Measurements from ENCODE around the gene IRF3. TPM values are rescaled to one million over a fixed set of nuclear protein-coding genes. Genes with fewer than 3 reads are reported as not detected.

The IRF3 gene
- total RNA-seq, 1 donor from 2014 or later = 76.1 TPM

GRCh38 chr19:49616532-49616931 lies 49.1 kb downstream of the IRF3 start:
- Mint-ChIP-seq H3K4me1 (ENCODE audit: unreplicated experiment) (no peaks in the 10 kb centered on the region), H3K9me3 (ENCODE audit: unreplicated experiment) (no peaks in the 10 kb centered on the region), H3K27me3 (ENCODE audit: unreplicated experiment) (peaks cover 7% of the 10 kb centered on the region), H3K27ac (ENCODE audit: unreplicated experiment) (no peak overlapping the region), H3K36me3 (ENCODE audit: low read depth, unreplicated experiment) (peaks cover 49% of the 10 kb centered on the region), H3K4me3 (ENCODE audit: unreplicated experiment) (no peak overlapping the region)
- DNase-seq (ENCODE audit: low spot score) = no peak
- no peak for TF ChIP-seq CTCF (IDR thresholded peaks at IDR 0.05; ENCODE audit: unreplicated experiment)

GRCh38 chr19:49615861-49616260 lies 49.8 kb downstream of the IRF3 start:
- no peak for TF ChIP-seq CTCF (IDR thresholded peaks at IDR 0.05; ENCODE audit: unreplicated experiment)
- Mint-ChIP-seq H3K27ac (ENCODE audit: unreplicated experiment) (no peak overlapping the region), H3K4me1 (ENCODE audit: unreplicated experiment) (no peaks in the 10 kb centered on the region), H3K36me3 (ENCODE audit: low read depth, unreplicated experiment) (peaks cover 49% of the 10 kb centered on the region), H3K27me3 (ENCODE audit: unreplicated experiment) (peaks cover 7% of the 10 kb centered on the region), H3K9me3 (ENCODE audit: unreplicated experiment) (no peaks in the 10 kb centered on the region), H3K4me3 (ENCODE audit: unreplicated experiment) (no peak overlapping the region)
- DNase-seq (ENCODE audit: low spot score) = no peak

GRCh38 chr19:49614096-49614833 lies 51.4 kb downstream of the IRF3 start:
- Mint-ChIP-seq H3K36me3 (ENCODE audit: low read depth, unreplicated experiment) (peaks cover 45% of the 10 kb centered on the region), H3K9me3 (ENCODE audit: unreplicated experiment) (no peaks in the 10 kb centered on the region), H3K27ac (ENCODE audit: unreplicated experiment) (peak overlapping the region; percentile 86), H3K4me1 (ENCODE audit: unreplicated experiment) (no peaks in the 10 kb centered on the region), H3K4me3 (ENCODE audit: unreplicated experiment) (peak overlapping the region; percentile 19), H3K27me3 (ENCODE audit: unreplicated experiment) (peaks cover 7% of the 10 kb centered on the region)
- TF ChIP-seq CTCF (IDR thresholded peaks at IDR 0.05; ENCODE audit: unreplicated experiment) = no peak
- DNase-seq (ENCODE audit: low spot score) = no peak

DNA sequence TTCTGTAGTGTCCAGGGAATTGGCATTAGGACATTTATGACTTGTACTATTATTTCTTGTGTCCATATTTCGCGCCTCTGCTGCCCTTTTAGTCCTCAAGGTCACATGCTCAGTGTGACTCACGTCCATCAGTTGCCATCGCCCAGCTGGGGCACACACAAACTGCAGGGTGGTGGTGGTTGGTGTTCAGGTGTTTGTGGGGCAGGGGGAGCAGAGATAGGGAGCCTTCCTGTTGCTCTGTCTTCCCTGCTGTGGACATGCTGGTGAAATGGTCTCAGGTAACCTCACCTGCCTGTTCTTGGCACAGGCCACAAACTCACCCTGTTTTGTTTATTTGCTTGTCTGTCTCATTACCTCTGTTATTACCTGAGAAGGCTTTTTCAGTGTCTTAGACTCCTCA lies 52.3 kb downstream of the IRF3 start:
- no peak overlapping the region for H3K27ac Mint-ChIP-seq (ENCODE audit: unreplicated experiment)
- H3K9me3 Mint-ChIP-seq (ENCODE audit: unreplicated experiment) = no peaks in the 10 kb centered on the region
- DNase-seq (ENCODE audit: low spot score) = no peak
- no peak overlapping the region for H3K4me3 Mint-ChIP-seq (ENCODE audit: unreplicated experiment)
- H3K36me3 Mint-ChIP-seq (ENCODE audit: low read depth, unreplicated experiment) = peaks cover 40% of the 10 kb centered on the region
- no peak for TF ChIP-seq CTCF (IDR thresholded peaks at IDR 0.05; ENCODE audit: unreplicated experiment)
- peaks cover 6% of the 10 kb centered on the region for H3K27me3 Mint-ChIP-seq (ENCODE audit: unreplicated experiment)
- no peaks in the 10 kb centered on the region for H3K4me1 Mint-ChIP-seq (ENCODE audit: unreplicated experiment)

Small RNA genes within 50 kb of the gene (microRNA-seq; reads per million reads assigned to microRNA genes)
- gene MIR5088 (ENCODE audit: unreplicated experiment) = 1.3 reads per million, percentile 18 among the genes with 10 or more reads in this experiment

Other genes with a start within 250 kb of the IRF3 start
- gene PTH2, start 242.4 kb downstream of the IRF3 start, total RNA-seq (ENCODE audit: unreplicated experiment) = not detected
- gene GFY, start 240.5 kb downstream of the IRF3 start, total RNA-seq (ENCODE audit: unreplicated experiment) = not detected
- gene SLC17A7, start 224.3 kb downstream of the IRF3 start, total RNA-seq (ENCODE audit: unreplicated experiment) = 0.92 TPM
- gene PIH1D1, start 214.0 kb downstream of the IRF3 start, total RNA-seq (ENCODE audit: unreplicated experiment) = 78.8 TPM
- gene ALDH16A1, start 212.6 kb downstream of the IRF3 start, total RNA-seq (ENCODE audit: unreplicated experiment) = 49.6 TPM
- gene FLT3LG, start 191.6 kb downstream of the IRF3 start, total RNA-seq (ENCODE audit: unreplicated experiment) = 1.4 TPM
- 2,762 TPM for gene RPL13A, start 178.2 kb downstream of the IRF3 start, total RNA-seq (ENCODE audit: unreplicated experiment)
- 2,099 TPM for gene RPS11, start 169.4 kb downstream of the IRF3 start, total RNA-seq (ENCODE audit: unreplicated experiment)
- gene FCGRT, start 153.2 kb downstream of the IRF3 start, total RNA-seq (ENCODE audit: unreplicated experiment) = 127 TPM
- gene RCN3, start 137.9 kb downstream of the IRF3 start, total RNA-seq (ENCODE audit: unreplicated experiment) = 19.4 TPM
- 76.3 TPM for gene NOSIP, start 85.3 kb downstream of the IRF3 start, total RNA-seq (ENCODE audit: unreplicated experiment)
- 2.4 TPM for gene PRRG2, start 84.5 kb downstream of the IRF3 start, total RNA-seq (ENCODE audit: unreplicated experiment)
- 38.8 TPM for gene PRR12, start 74.7 kb downstream of the IRF3 start, total RNA-seq (ENCODE audit: unreplicated experiment)
- gene RRAS, start 25.7 kb downstream of the IRF3 start, total RNA-seq (ENCODE audit: unreplicated experiment) = 23.9 TPM
- 90.3 TPM for gene SCAF1, start 23.6 kb downstream of the IRF3 start, total RNA-seq (ENCODE audit: unreplicated experiment)
- 50.1 TPM for gene BCL2L12, start 76 bp upstream of the IRF3 start, total RNA-seq (ENCODE audit: unreplicated experiment)
- 175 TPM for gene PRMT1, start 11.4 kb upstream of the IRF3 start, total RNA-seq (ENCODE audit: unreplicated experiment)
- 5.3 TPM for gene ADM5, start 23.7 kb upstream of the IRF3 start, total RNA-seq (ENCODE audit: unreplicated experiment)
- 94.1 TPM for gene CPT1C, start 25.3 kb upstream of the IRF3 start, total RNA-seq (ENCODE audit: unreplicated experiment)
- not detected for gene TSKS, start 97.4 kb upstream of the IRF3 start, total RNA-seq (ENCODE audit: unreplicated experiment)
- gene AP2A1, start 101.1 kb upstream of the IRF3 start, total RNA-seq (ENCODE audit: unreplicated experiment) = 191 TPM
- gene FUZ, start 147.4 kb upstream of the IRF3 start, total RNA-seq (ENCODE audit: unreplicated experiment) = 15.6 TPM
- gene MED25, start 152.4 kb upstream of the IRF3 start, total RNA-seq (ENCODE audit: unreplicated experiment) = 117 TPM
- 231 TPM for gene PTOV1, start 185.3 kb upstream of the IRF3 start, total RNA-seq (ENCODE audit: unreplicated experiment)
- gene PNKP, start 201.7 kb upstream of the IRF3 start, total RNA-seq (ENCODE audit: unreplicated experiment) = 96.0 TPM
- 48.2 TPM for gene AKT1S1, start 211.5 kb upstream of the IRF3 start, total RNA-seq (ENCODE audit: unreplicated experiment)
- gene TBC1D17, start 211.8 kb upstream of the IRF3 start, total RNA-seq (ENCODE audit: unreplicated experiment) = 36.8 TPM
- 0.90 TPM for gene IL4I1, start 231.0 kb upstream of the IRF3 start, total RNA-seq (ENCODE audit: unreplicated experiment)

Data from endothelial cell (in vitro differentiated cells).